KG1 (cell line): ENCODE results near the gene JUNB.
"Not testable (repeated sequence)": the region's sequence is repeated elsewhere in the genome, so short reads cannot be mapped to it uniquely, and the experiment has no call there.

Experiments used
- DNase-seq: peaks from one replicate; lab custom pipeline; 2025; lab: John Stamatoyannopoulos, UW

JUNB gene

DNA sequence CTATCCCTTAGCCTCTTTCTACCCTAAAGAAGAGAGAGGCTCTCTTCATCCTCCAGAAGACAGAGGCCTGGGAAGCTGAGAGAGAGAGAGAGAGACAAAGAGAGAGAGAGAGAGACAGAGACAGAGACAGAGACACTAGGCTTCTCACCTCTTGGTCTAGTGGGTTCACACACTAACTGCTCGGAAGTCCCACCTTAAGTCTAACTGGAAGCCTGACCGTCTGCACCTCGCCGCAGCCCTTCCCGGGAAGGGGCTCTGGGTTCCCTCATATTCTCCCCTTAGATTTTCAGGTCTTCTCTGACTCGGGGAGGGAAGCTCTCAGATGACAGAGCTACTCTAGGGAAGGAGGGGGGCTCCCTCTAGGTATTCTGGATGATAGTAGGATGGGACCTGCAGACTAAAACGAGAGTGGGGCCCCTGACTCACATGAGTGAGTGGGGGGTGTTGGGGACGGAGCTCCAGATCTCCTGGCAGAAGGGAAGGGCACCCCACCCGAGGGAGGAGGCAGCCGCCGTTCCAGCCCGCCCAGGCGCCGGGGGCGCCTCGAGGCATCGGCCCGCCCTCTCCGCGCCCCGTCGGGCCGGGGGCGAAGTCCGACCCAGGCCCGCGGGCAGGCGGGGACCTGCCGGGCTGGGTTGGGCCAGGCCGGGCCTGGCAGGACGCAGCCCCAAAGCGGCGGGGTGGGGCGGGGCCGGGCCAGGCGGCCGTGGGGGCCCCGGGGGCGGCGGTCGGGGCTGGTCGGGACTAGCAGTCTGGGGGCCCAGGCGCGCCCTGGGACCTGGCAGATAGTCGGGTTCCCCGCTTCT is 2.0 kb upstream of the JUNB start:
- DNase-seq: no peak

DNA sequence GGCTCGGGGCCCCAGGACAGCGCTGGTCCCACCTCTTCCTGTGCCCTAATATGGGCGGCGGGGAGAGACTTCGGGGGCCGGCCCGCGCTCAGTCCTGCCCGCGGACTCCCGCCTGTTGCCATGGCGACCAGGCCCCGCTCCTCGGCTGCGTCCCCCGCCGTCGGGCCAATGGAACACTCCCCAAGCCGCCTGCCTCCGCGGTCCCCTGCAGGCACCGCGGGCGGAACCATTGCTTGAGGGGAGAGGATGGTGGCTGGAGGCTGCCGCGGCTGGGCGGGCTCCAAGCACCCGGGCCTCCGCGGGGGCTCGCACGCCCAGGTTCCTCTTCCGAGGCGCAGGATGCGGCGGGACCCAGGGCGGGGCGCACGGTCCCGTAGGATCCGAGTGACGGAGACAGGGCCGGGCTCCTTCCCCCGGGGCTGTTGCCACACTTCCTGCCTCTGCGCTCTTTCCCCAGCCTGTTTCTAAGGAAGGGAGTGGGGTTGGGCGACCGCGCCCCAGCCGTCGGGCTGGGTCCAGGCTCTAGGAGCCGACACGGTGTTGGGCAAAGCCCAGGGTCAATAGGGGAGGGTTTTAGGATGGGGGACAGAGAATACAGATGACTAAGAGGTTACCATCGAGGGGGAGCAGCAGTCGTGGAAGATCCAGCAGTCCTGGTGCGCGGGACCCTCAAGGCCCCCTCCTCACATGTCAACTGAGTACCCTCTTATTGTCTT is 1.2 kb upstream of the JUNB start:
- peak; percentile 90 for DNase-seq

DNA sequence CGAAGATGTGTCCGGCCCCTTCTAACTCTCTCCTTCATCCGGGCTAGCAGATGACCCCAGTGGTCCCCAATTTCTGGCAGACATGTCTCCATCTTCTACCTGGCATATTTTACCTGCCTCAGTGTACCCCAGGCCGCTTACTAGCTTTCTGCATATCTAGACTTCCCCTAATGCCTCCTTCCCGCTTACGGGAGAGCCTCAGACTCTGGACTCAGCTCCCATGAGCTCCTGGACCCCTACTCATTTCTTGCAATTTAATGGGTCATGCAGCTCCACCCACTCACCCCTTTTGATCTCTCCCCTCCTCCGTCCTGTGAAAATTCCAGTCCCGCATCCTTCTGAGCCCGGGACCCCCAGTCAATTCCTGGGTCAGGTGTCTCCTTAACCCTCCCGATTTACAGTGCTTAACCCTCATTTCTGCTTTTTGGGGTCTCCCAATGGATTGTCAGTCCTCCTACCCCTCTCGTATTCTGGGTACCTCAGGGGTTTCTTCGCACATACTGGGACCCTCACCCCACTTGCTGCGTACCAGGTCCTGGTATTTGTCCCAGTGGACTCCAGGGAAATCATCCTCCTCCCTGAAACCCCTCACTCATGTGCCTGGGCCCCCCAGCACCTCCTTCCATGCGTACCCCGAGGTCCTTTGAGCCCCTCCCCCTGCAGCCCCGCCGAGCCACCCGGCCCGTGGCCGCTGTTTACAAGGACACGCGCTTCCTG is 500 bp upstream of the JUNB start:
- DNase-seq: no peak

DNA sequence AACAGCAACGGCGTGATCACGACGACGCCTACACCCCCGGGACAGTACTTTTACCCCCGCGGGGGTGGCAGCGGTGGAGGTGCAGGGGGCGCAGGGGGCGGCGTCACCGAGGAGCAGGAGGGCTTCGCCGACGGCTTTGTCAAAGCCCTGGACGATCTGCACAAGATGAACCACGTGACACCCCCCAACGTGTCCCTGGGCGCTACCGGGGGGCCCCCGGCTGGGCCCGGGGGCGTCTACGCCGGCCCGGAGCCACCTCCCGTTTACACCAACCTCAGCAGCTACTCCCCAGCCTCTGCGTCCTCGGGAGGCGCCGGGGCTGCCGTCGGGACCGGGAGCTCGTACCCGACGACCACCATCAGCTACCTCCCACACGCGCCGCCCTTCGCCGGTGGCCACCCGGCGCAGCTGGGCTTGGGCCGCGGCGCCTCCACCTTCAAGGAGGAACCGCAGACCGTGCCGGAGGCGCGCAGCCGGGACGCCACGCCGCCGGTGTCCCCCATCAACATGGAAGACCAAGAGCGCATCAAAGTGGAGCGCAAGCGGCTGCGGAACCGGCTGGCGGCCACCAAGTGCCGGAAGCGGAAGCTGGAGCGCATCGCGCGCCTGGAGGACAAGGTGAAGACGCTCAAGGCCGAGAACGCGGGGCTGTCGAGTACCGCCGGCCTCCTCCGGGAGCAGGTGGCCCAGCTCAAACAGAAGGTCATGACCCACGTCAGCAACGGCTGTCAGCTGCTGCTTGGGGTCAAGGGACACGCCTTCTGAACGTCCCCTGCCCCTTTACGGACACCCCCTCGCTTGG is 966 bp downstream of the JUNB start:
- peak; percentile 32 for DNase-seq

DNA sequence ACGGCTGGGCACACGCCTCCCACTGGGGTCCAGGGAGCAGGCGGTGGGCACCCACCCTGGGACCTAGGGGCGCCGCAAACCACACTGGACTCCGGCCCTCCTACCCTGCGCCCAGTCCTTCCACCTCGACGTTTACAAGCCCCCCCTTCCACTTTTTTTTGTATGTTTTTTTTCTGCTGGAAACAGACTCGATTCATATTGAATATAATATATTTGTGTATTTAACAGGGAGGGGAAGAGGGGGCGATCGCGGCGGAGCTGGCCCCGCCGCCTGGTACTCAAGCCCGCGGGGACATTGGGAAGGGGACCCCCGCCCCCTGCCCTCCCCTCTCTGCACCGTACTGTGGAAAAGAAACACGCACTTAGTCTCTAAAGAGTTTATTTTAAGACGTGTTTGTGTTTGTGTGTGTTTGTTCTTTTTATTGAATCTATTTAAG is 1.6 kb downstream of the JUNB start:
- no peak for DNase-seq

DNA sequence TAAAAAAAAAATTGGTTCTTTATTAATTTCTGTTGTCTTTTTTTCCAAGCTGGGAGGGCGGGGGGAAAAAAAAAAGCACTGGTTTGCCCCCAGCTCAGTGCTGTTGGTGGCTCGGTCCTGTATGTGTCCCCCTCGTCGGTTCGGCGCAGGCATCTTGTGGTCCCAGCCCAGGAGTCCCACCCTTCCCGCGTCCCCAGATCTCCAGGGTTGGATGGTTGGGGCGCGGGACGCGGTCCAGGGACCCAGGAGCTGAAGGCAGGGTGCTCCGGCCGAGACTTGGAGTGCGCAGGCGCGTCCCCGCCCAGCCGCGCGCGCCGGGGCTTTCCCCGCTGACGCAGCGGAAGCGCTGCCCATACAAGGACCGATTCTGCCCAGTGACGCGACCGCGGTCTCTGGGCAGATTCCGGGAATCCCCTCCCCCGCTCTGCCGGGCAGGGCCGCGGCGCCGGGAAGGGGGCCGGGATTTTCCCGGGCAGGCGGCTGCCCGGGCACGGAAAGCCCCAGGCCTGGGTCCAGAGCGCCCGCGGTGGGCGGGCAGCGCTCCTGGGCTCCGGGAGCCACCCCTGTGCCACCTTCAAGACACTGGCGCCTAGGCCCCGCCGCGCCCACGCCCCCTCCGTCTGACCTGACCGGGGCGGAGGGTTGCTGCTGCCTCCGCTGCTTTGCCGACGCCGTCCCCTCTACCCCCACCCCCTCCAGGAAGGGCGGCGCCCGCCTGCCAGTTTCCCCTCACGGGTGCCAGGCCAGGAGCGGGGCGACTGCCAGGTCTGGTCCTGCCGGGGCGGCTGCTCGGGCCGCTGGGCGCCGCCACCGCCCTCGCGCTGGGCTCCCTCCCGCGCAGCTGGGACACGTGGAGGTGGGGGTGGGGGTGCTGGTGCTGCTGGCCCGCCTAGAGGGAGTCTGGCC is 2.3 kb downstream of the JUNB start:
- DNase-seq: peak; percentile 85

DNA sequence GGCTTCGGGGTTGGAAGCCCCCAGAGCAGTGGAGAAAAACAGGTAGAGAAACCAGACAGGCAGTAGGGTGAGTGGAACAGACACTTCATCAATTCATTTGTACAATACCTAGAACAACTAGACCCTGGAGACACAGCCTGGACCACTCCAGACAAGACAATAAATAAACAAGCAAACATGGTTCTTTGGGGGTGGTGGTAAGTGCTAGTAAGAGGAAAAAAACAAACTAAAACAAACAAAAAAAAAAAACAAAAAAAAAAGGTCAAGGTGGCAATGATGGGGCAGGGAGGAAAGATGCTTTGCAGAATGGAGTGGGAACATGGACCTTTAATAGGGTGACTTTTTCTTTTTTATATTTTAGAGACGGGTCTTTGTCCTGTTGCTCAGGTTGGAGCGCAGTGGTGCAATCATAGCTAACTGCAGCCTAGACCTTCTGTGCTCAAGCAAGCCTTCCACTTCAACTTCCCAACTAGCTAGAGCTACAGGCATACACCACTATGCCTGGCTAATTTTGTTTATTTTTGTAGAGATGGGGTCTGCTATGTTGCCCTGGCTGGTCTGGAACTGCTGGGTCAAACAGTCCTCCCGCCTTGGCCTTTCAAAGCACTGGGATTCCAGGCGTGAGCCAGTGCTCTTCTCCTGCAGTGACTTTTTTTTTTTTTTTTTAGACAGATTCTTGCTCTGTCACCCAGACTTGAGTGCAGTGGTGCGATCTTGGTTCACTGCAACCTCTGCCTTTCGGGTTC is 3.1 kb downstream of the JUNB start:
- DNase-seq: no peak

DNA sequence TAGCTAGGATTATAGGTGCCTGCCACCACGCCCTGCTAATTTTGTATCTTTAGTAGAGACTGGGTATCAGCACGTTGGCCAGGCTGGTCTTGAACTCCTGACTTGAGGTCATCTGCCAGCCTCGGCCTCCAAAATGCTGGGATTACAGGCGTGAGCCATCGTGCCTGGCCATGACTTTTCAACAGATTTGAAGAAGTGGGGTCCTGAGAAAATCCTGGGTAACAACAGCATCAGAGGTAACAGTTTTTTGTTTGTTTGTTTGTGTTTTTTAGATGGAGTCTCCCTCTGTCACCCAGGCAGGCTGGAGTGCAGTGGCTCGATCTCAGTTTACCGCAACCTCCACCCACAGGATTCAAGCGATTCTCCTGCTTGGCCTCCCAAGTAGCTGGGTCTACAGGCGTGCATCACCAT is 3.7 kb downstream of the JUNB start:
- no peak for DNase-seq

DNA sequence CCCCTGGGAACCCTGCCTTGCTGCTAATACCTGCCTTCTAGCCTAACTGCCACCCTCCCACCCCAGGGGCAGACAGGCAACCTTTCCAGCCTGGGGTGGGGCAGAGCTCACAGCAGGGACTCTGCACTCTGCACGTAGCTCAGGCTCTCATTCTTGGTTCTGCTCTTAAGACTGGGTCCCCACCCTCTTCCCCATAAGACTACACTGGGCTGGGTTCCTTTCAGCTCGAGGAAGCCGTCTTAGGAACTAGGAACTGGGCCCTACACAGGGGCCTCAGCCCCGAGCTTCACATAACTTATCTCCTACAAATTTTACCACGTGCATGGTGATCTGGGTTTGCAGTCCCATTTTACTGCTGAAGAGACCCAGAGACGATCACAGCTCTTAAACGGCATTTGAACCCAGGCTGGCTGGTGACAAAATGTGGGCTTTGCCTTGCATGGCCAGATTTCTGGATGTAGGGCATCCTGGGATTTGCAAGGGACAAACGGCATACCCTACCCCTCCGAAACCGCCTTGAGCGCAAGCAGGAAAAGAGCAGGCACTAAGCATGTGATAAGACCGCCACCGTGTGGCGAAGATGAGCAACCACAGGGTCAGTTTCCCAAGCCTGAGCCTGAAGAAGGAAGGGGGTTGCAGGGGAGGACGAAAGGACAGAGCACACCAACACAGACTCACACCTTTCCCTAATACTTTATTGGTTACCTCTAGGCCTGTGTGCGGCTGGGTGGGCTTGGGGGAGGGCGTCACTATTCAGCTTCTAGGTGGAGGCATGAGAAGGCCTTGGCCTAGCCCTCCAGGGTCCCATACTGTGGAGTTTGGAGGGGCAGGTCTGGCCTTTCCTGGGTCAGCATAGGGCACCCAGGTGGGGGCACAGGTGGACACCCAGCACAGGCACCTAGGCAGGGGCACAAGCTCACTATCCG is 5.1 kb downstream of the JUNB start:
- DNase-seq: peak; percentile 79

DNA sequence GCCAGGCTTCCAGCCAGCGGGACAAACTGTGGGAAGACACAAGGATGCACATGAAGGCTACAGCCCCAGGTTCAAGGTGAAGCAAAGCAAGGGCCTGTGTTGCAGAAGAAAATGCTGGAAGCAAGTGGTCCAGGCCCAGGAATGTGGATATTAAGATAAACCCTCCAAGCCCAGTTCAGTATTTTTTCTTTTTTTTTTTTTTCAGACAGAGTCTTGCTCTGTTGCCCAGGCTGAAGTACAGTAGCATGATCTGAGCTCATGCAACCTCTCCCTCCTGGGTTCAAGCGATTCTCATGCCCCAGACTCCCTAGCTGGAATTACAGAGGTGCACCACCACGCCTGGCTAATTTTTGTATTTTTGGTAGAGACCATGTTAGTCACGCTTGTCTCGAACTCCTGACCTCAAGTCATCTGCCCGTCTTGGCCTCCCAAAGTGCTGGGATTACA is 5.9 kb downstream of the JUNB start:
- no peak for DNase-seq

DNA sequence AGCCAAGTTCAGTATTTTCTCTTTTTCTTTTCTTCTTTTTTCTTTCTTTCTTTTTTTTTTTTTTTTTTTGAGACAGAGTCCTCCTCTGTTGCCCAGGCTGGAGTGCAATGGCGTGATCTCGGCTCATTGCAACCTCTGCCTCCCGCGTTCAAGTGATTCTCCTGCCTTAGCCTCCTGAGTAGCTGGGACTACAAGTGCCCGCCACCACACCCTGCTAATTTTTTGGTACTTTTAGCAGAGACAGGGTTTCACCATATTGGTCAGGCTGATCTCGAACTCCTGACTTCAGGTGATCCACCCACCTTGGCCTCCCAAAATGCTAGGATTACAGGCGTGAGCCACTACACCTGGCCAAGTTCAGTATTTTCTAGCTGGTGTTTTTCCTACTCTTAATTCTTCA is 6.3 kb downstream of the JUNB start:
- DNase-seq: not testable (repeated sequence)

DNA sequence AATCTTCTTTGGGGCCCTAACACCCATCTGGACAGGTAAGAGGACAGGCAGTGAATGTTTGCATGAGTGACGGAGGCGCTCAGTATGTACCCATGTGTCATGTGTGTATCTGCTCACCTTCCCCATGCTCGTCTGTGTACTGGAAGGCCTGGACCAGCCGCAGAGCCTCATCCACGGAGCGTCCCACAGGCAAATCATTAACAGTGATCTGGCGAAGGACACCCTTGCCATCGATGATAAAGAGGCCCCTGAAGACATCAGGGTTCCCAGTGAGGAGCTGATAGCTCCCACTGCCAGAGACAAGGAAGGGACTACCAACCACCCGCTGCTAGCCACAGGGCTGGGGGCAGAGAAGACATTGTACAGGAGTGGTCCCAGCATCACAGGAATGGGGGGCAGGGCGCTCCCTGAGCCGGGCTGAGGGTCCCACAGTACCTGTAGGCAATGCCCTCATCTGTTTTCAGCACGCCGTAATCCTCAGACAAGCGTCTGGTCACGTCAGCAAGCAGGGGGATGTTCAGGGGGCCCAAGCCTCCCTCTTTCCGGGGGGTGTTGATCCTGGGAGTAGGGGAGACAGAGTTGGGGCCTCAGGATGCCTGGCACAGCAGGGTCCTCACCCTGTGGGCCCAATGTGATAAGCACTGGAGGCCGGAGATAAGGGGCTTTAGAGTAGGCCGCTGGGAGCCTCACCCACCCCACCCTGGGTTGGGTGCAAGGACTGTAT is 8.6 kb downstream of the JUNB start:
- DNase-seq: no peak

DNA sequence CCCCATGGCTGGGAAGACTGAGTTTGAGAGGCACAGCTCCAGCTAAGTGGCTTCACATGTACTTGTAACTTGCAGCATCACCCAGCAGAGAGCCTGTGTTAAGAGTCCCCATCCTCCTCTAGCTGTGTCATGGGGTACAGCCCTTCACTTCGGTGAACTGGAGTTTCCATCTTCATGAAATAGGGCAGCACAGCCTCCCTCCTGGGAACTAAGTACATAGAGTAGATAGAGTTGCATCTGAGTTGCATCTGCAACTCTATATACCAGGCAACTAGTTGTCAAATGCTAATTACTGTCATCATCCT is 9.1 kb downstream of the JUNB start:
- DNase-seq: no peak

DNA sequence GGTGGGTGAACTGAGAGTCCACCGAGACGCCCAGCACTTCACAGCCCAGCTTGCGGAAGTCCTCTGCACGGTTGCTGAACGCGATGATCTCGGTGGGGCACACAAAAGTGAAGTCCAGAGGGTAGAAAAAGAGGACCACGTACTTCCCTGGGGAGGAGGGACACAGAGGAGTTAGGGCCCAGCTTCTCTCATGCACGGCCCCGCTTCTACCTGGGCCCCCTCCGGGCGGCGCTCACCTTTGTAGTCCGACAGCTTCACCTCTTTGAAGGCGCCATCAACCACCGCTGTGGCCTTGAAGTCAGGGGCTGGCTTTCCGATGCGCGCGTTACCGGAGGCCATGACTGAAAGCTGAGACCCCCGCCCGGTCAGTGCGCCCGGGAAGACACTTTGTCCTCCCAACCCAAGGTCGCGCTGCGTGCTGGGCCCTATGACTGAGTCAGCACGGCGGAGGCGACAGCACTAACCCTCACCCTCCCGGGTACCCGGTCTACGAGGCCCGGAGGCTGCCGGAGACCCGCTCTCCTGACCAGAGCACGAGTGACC is 9.7 kb downstream of the JUNB start:
- no peak for DNase-seq

DNA sequence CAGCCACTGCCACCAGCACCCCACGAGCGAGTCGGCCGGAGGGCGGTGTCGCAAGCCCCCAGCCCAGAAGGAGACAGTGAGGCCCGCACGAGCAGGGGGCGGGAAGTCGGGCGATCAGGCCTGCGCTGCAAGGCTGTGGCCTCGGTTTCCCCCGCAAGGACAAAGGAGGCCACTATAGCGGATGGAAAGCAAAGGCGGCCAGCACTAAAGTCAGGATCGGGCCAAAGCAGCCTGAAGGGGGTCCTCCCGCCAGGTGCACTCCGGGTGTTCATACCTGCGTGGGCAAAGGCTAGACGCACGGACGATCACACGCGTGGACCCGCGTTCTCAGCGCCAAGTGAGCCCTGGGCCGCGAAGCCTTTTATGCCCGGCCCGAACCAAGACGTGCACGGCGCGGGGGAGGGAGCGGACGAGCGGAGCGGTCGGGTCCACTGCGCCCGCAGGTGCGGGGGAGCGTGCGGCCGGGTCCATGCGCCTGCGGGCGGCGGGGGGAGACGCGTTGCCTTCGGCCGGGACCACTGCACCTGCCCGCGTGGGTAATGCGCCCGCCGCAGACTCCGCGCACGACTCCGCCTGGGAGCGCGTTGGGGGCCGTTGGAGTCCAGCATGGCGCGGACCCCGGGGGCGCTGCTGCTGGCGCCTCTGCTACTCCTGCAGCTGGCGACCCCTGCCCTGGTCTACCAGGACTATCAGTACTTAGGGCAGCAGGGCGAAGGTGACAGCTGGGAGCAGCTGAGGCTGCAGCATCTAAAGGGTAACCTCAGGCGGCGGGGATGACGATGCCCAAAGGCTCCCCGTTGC is 10.4 kb downstream of the JUNB start, which contains the start of the genes PRDX2 and THSD8:
TSS of gene PRDX2 (minus strand) at position 335 of the 801 bp plus-strand sequence. CDS start 539 bp downstream, outside the sequence.
TSS of gene THSD8 (plus strand) at position 604 of the 801 bp plus-strand sequence. CDS start at position 607, 3 bp downstream.
- DNase-seq: peak; percentile 37

DNA sequence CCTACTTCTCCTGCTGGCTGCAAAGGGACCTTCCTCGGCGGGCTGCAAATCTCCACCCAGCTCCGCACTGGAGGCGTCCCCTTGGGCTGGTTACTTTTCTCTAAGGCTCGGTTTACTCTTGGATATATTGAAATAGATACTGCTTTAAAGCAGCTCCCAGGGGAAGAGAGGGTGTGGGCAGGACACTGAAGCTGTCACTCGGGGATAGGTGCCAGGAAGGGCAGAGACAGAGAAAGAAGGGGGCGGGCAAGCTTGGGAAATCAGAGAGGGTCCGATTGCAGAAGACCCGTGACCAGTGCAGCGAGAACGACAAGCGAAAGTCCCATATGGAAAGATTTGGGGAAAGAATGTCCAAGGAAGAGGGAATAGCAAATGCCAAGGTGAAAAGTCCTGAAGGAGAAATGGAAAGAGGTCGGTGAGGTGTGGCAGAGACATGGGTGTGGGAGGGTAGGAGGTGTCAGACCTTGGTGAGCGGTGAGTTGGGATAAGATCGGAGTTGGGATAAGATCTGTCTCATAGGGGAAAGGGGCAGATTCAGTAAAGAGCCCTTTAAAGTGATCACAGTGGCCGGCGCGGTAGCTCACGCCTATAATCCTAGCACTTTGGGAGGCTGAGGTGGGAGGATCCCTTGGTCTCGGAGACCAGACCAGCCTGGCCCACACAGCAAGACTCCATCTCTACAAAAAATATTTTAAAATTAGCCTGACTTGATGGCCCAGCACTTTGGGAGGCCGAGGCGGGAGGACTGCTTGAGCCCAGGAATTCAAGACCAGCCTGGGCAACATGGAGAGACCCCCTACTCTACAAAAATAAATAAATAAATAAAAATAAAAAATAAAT is 11.2 kb downstream of the JUNB start:
- DNase-seq: no peak
